DND-41 (cell line): Measurements from ENCODE around the gene FAM120AOS.

ENCODE experiments used
- ATAC-seq: fragments of 200-7000 bp; cut with Tn5 transposase; 3 replicates; pipeline ENCODE4 v1.9.1; 2021; ENCODE audit warnings: low read depth; ENCODE audit not compliant: insufficient read depth
- DNase-seq: peaks from one replicate; pipeline ENCODE4 v3.0.0-alpha.2; 2020
- H2AFZ ChIP-seq: 2 replicates; pipeline ENCODE4 v1.6.0; 2012; ENCODE audit warnings: low read depth, low read length
- H3K27ac ChIP-seq: 2 replicates; pipeline ENCODE4 v1.5.1; 2012; ENCODE audit warnings: low read length, inconsistent platforms
- H3K27me3 ChIP-seq: fragments of 200-600 bp; sonication (generic); 2 replicates; pipeline ENCODE4 v1.6.0; 2012; ENCODE audit warnings: low read length, mild to moderate bottlenecking, inconsistent platforms; ENCODE audit not compliant: insufficient read depth, poor library complexity
- H3K36me3 ChIP-seq: 2 replicates; pipeline ENCODE4 v1.5.1; 2012; ENCODE audit warnings: low read length, inconsistent platforms; ENCODE audit not compliant: insufficient read depth
- H3K4me1 ChIP-seq: 2 replicates; pipeline ENCODE4 v1.5.1; 2012; ENCODE audit warnings: mild to moderate bottlenecking, low read length; ENCODE audit not compliant: insufficient read depth
- H3K4me2 ChIP-seq: 2 replicates; pipeline ENCODE4 v1.6.0; 2012; ENCODE audit warnings: mild to moderate bottlenecking, moderate library complexity, low read length, inconsistent platforms; ENCODE audit not compliant: insufficient read depth
- H3K4me3 ChIP-seq, 2 experiments: fragments of 200-600 bp in 1 of 2; shearing (Covaris generic) in 1 of 2; 2 replicates each; pipeline ENCODE4 v1.5.1; 2012 to 2016; ENCODE audit warnings: inconsistent platforms in 2 of 2, low read length in 2 of 2, mild to moderate bottlenecking in 2 of 2, low read depth in 1 of 2, moderate library complexity in 1 of 2
- H3K79me2 ChIP-seq: 2 replicates; pipeline ENCODE4 v1.6.0; 2012; ENCODE audit warnings: low read length, inconsistent platforms; ENCODE audit not compliant: insufficient read depth
- H3K9ac ChIP-seq: 2 replicates; pipeline ENCODE4 v1.6.0; 2012; ENCODE audit warnings: low read depth, mild to moderate bottlenecking, inconsistent platforms, low read length, moderate library complexity
- H3K9me3 ChIP-seq: 2 replicates; pipeline ENCODE4 v1.5.1; 2012; ENCODE audit warnings: low read length, moderate library complexity, mild to moderate bottlenecking, inconsistent platforms; ENCODE audit not compliant: insufficient read depth, severe bottlenecking
- H4K20me1 ChIP-seq: 2 replicates; pipeline ENCODE4 v1.6.0; 2012; ENCODE audit warnings: low read length; ENCODE audit not compliant: insufficient read depth
- CTCF ChIP-seq: IDR thresholded peaks from 2 replicates; pipeline ENCODE4 v1.5.1; 2012; ENCODE audit warnings: borderline replicate concordance, low read length, moderate library complexity, mild to moderate bottlenecking; ENCODE audit not compliant: poor library complexity, severe bottlenecking; ENCODE audit errors: extremely low read depth
- EZH2 ChIP-seq: IDR thresholded peaks from 3 replicates; pipeline ENCODE4 v1.6.1; 2012; ENCODE audit warnings: borderline replicate concordance, low read depth, mild to moderate bottlenecking, moderate library complexity, low read length, inconsistent platforms; ENCODE audit not compliant: severe bottlenecking

Gene FAM120AOS

GRCh38 chr9:93453047-93453914 is at the start of gene FAM120AOS:
Gene FAM120AOS, minus strand, starts transcription at chr9:93453581. Its CDS starts 872 bp downstream, at chr9:93452709.
- peak within 1 kb of the TSS; percentile 43 to 77 for H3K4me3 ChIP-seq
- peak within 1 kb of the TSS; percentile 94 for H3K27ac ChIP-seq
- DNase-seq (peak; percentile 92), ATAC-seq (peak; percentile 87)
- peaks cover 90% of the 10 kb centered on the region for H3K79me2 ChIP-seq
- peaks cover 35% of the 10 kb centered on the region; the same call in 1 of the 2 replicates for H4K20me1 ChIP-seq
- H3K9ac ChIP-seq, result peak within 1 kb of the TSS; percentile 97
- no peaks in the 10 kb centered on the region for H3K9me3 ChIP-seq
- H3K27me3 ChIP-seq, result no peaks in the 10 kb centered on the region
- H3K4me2 ChIP-seq, result peak within 1 kb of the TSS; percentile 90
- TF ChIP-seq EZH2 (no peak), CTCF (no peak)
- H3K4me1 ChIP-seq, result peaks cover 63% of the 10 kb centered on the region
- H3K36me3 ChIP-seq, result peaks cover 48% of the 10 kb centered on the region
- peak within 1 kb of the TSS; percentile 77 for H2AFZ ChIP-seq

GRCh38 chr9:93501406-93501805 is 48.0 kb upstream of the FAM120AOS start:
- peaks cover 69% of the 10 kb centered on the region for H3K79me2 ChIP-seq
- H3K9me3 ChIP-seq, result no peaks in the 10 kb centered on the region
- H3K4me2 ChIP-seq, result peak overlapping the region; percentile 71
- ATAC-seq (peak; percentile 81), DNase-seq (peak; percentile 13)
- peaks cover 30% of the 10 kb centered on the region for H3K4me1 ChIP-seq
- TF ChIP-seq CTCF (no peak), EZH2 (no peak)
- peaks cover 9% of the 10 kb centered on the region for H4K20me1 ChIP-seq
- no peak overlapping the region for H2AFZ ChIP-seq
- peak overlapping the region in 1 of 2 experiments; percentile 51; a peak in 2 of 4 replicates for H3K4me3 ChIP-seq
- H3K27me3 ChIP-seq, result no peaks in the 10 kb centered on the region
- H3K36me3 ChIP-seq, result peaks cover 83% of the 10 kb centered on the region
- peak overlapping the region; percentile 42; the same call in 1 of the 2 replicates for H3K9ac ChIP-seq
- peak overlapping the region; percentile 70 for H3K27ac ChIP-seq

GRCh38 chr9:93500571-93501298 is 47.4 kb upstream of the FAM120AOS start:
- Histone ChIP-seq H3K79me2 (peaks cover 64% of the 10 kb centered on the region), H3K4me1 (peaks cover 30% of the 10 kb centered on the region), H3K9me3 (no peaks in the 10 kb centered on the region), H3K4me3 (peak overlapping the region; percentile 6 to 51; a peak in 3 of 4 replicates), H3K27ac (peak overlapping the region; percentile 70), H4K20me1 (peaks cover 11% of the 10 kb centered on the region), H3K4me2 (peak overlapping the region; percentile 71), H3K27me3 (no peaks in the 10 kb centered on the region), H2AFZ (no peak overlapping the region), H3K9ac (peak overlapping the region; percentile 42), H3K36me3 (peaks cover 85% of the 10 kb centered on the region)
- peak; percentile 54; the same call in 2 of the 3 replicates for ATAC-seq
- TF ChIP-seq EZH2 (no peak), CTCF (no peak)
- no peak for DNase-seq
